Esophagus muscularis mucosa (tissue), 4 donors: Measurements from ENCODE around the gene C3orf62.

ENCODE experiments used
- EP300 ChIP-seq: sonication (generic); formaldehyde crosslinking; IDR thresholded peaks from one replicate; pipeline ENCODE4 v1.6.1; 2017; ENCODE audit warnings: antibody characterized with exemption
- POLR2AphosphoS5 ChIP-seq, 2 donors: sonication (generic); formaldehyde crosslinking; IDR thresholded peaks; one replicate each; pipeline ENCODE4 v1.6.1; 2017; ENCODE audit warnings: antibody characterized with exemption in 2 of 2
- TF ChIP-seq, protein P1 (sequence below), 3 experiments: fragments of 200-600 bp in 2 of 3; fragments of 450-650 bp in 1 of 3; sonication (generic) in 2 of 3; IDR thresholded peaks; one replicate each; pipeline ENCODE4 v1.5.1; 2017 to 2019; ENCODE audit warnings: antibody characterized with exemption in 3 of 3, mild to moderate bottlenecking in 2 of 3, moderate library complexity in 1 of 3

DNA sequence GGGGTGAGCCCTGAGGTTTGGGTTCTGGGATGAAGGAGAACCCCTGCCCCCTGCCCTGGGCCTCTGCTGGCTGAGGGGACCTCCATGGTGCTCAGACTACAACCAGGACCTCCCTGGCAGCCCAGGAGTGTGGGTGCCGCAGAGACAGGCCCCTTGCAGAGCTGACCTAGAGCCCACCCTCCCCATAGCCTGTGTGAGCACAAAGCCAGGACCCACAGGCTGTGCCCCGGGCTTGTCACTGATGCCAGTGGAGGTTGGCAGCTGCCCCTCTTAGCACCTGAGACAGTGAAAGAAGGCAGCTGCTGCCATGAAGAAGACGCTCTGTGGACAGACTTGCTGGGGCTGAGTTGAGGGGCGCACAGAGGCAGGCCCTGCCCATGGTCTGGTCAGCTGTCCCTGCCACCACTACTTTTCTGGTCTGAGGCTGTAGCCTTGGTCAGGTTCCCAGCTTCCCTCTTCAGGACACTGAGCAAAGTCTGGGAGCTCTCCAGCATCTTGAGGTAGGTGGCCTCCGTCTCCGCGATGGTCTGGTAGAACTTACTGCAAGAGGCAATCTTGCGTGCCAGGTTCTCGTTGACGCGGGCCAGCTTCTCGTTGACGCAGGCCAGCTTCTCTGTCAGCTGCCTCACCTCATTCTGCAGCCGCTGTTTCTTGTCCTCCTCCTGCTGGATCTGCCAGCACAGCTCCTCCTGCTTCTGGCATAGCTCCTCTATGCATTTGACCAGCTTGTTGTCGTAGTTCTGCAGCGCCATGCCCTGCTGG, 39.8 kb upstream of the C3orf62 start:
- no peak for TF ChIP-seq EP300
- TF ChIP-seq, protein P1, sequence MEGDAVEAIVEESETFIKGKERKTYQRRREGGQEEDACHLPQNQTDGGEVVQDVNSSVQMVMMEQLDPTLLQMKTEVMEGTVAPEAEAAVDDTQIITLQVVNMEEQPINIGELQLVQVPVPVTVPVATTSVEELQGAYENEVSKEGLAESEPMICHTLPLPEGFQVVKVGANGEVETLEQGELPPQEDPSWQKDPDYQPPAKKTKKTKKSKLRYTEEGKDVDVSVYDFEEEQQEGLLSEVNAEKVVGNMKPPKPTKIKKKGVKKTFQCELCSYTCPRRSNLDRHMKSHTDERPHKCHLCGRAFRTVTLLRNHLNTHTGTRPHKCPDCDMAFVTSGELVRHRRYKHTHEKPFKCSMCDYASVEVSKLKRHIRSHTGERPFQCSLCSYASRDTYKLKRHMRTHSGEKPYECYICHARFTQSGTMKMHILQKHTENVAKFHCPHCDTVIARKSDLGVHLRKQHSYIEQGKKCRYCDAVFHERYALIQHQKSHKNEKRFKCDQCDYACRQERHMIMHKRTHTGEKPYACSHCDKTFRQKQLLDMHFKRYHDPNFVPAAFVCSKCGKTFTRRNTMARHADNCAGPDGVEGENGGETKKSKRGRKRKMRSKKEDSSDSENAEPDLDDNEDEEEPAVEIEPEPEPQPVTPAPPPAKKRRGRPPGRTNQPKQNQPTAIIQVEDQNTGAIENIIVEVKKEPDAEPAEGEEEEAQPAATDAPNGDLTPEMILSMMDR (IDR thresholded peaks at IDR 0.05), result no peak
- TF ChIP-seq POLR2AphosphoS5 (IDR thresholded peaks at IDR 0.05), result no peak
